GM21529 (cell line): Measurements from ENCODE around the gene VPS13D.

ENCODE experiments used
- ATAC-seq: cut with Tn5 transposase; IDR thresholded peaks from one replicate; pipeline ENCODE4 v1.9.1; 2021; ENCODE audit not compliant: unreplicated experiment

Gene VPS13D, protein sequence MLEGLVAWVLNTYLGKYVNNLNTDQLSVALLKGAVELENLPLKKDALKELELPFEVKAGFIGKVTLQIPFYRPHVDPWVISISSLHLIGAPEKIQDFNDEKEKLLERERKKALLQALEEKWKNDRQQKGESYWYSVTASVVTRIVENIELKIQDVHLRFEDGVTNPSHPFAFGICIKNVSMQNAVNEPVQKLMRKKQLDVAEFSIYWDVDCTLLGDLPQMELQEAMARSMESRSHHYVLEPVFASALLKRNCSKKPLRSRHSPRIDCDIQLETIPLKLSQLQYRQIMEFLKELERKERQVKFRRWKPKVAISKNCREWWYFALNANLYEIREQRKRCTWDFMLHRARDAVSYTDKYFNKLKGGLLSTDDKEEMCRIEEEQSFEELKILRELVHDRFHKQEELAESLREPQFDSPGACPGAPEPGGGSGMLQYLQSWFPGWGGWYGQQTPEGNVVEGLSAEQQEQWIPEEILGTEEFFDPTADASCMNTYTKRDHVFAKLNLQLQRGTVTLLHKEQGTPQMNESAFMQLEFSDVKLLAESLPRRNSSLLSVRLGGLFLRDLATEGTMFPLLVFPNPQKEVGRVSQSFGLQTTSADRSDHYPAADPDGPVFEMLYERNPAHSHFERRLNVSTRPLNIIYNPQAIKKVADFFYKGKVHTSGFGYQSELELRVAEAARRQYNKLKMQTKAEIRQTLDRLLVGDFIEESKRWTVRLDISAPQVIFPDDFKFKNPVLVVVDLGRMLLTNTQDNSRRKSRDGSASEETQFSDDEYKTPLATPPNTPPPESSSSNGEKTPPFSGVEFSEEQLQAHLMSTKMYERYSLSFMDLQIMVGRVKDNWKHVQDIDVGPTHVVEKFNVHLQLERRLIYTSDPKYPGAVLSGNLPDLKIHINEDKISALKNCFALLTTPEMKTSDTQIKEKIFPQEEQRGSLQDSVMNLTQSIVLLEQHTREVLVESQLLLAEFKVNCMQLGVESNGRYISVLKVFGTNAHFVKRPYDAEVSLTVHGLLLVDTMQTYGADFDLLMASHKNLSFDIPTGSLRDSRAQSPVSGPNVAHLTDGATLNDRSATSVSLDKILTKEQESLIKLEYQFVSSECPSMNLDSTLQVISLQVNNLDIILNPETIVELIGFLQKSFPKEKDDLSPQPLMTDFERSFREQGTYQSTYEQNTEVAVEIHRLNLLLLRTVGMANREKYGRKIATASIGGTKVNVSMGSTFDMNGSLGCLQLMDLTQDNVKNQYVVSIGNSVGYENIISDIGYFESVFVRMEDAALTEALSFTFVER (N-terminal part only)

DNA sequence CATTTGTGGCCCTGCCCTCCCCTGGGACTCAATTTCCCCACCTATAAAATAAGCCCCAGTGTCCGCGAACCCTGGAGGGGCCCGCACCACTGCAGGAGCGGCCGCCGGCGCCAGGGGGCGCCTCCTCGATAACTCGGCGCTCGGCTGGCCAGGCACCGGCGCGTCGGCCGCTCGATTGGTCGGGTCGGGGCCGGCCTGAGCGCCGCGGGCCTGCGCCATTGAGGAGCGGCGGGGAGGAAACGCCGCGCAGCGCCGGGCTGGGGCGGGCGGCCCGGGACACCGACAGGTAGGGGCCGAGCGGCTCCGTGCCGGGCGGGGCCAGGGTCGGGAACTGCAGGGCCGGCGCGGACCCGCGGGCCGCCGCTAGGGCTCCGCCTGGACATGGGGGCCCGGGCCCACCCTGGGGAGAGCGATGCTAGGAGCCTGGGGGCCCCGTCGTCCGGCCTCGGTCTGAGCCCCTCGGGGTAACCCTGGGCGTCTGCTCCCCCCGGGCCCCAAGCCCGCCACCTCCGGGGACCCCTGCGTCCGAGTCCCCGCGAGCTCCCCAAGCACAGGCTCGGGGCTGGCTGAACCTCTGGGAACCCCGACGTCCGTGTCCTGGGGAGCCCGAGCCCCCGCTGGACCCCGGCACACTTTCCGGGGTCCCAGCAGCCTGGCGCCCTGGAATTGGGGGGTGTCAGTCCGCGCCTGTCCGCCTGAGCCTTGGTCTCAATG is at the start of gene VPS13D:
Gene VPS13D (plus strand): TSS at position 196 of the 714 bp plus-strand sequence. CDS start 4,237 bp downstream, outside the sequence.
- peak; percentile 73 for ATAC-seq

- no peak for ATAC-seq
Measured at GRCh38 chr1:12180315-12180714, 49.5 kb upstream of the VPS13D start.

- no peak for ATAC-seq
Measured at GRCh38 chr1:12180903-12181302, 48.9 kb upstream of the VPS13D start.

DNA sequence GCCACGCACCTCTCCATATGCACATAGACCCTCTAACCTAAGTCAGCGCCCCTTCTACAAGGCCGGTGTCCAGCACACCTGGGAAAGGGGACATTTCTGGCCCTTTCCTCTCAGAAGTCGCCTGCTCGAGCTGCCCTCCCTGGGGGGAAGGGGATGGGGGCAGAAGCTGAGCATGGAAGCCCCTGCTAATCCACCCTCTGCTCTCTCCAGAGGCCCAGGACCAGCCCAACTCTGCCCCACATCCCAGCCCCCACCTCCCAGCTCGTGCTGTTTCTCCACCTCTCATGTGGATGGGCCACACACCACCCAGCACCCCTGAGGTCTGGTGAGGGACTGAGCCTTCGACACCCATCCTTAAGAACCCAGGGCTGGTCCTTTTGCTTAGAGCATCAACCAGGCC is 48.3 kb upstream of the VPS13D start:
- ATAC-seq: no peak

- no peak for ATAC-seq
Measured at GRCh38 chr1:12182410-12182984, 47.3 kb upstream of the VPS13D start.

DNA sequence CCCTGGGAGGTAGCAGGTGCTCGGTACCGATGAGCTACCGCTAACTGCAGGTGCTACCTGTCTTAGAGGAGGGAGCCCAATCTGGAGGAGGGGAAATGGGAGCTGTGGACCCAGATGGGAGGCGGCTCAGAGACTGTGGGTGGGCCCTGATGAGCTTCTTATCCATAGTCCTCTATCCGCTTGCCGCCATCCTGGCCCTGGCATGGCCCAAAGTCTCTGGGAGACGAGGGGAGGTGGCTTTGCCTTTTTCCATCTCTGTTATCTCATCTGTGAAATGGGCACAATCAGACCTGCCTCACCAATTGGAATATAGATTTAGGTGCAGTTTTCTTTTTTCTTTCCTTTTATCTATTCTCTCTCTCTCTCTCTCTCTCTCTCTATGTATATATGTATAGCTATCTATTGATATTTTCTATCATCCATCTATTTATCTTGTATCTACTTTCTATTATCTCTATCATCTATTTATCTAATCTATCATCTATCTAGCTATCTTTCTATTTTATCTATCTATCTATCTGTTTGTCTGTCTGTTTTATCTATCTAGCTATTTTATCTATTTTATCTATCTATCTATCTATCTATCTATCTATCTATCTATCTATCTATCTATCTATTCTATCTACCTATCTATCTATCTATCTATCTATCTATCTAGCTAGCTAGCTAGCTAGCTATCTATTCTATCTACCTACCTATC is 46.6 kb upstream of the VPS13D start:
- ATAC-seq: no peak

DNA sequence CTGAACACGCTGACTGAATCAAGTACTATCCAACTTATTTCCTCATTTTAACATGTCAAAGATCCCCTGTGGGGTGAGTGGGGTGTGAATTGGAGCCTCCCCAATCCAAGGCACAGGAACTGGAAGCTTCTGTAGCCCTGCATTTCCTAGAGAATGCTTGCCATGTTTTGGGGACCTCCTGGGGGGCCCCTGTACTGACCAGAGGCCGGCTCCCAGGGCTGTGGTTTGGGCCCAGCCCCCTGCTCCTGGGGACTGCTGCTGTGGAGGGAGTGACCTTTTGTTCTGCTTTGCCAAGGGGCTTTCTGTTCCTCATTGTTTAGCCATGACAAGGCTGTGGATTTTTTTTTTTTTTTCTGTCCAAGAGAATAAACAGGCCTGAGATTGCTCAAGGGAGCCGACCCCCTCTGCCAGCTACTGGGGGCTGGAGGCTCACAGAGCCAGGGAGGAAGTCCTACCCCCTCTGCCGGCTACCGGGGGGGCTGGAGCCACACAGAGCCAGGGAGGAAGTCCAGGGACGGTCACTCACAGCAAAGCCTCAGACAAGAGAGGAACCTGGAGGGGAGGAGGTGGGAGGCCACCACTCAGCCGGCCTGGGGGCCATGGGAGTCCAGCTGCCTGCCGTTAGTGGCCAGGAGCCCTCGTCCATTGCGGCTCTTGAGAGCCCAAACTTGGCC is 45.7 kb upstream of the VPS13D start:
- ATAC-seq: no peak

- ATAC-seq: no peak
Measured at GRCh38 chr1:12185036-12185917, 44.6 kb upstream of the VPS13D start.

GRCh38 chr1:12185918-12186678 is 43.7 kb upstream of the VPS13D start:
- no peak for ATAC-seq

DNA sequence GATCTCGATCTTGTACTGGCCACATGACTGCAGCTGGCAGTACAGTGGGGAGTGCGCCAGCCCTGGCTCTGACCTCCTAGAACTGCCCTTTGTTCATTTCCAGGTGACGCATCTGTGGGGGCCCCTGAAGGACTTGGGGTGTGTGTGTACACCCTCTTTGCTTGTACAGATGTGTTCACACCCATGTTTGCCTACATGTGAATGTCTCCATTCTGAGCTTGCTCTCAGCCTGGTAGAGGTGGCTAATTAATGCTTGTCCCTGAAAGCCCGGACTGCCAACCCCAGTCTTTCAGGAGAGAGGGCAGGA is 43.2 kb upstream of the VPS13D start:
- no peak for ATAC-seq

DNA sequence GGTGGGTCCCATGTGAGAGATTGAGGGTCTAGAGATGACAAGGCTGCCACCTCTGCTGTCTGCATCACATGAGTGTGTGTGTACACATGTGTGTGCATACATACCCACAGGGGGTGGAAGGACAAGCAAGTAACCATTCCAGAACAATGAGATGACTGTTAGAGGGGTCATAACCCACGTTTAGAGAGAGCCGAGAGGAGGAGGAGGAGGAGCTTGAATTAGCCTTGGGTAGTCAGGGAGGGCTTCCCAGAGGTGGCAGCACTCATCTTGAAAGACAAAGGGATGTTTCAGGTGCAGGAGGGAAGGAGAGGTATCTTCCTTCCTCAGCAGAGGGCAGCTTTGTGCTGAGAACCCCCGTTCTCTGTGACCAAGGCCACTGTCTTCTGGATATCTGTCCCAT is 41.7 kb upstream of the VPS13D start:
- no peak for ATAC-seq

- no peak for ATAC-seq
Measured at GRCh38 chr1:12188657-12189327, 41.0 kb upstream of the VPS13D start.

GRCh38 chr1:12189328-12189682 is 40.5 kb upstream of the VPS13D start:
- no peak for ATAC-seq

DNA sequence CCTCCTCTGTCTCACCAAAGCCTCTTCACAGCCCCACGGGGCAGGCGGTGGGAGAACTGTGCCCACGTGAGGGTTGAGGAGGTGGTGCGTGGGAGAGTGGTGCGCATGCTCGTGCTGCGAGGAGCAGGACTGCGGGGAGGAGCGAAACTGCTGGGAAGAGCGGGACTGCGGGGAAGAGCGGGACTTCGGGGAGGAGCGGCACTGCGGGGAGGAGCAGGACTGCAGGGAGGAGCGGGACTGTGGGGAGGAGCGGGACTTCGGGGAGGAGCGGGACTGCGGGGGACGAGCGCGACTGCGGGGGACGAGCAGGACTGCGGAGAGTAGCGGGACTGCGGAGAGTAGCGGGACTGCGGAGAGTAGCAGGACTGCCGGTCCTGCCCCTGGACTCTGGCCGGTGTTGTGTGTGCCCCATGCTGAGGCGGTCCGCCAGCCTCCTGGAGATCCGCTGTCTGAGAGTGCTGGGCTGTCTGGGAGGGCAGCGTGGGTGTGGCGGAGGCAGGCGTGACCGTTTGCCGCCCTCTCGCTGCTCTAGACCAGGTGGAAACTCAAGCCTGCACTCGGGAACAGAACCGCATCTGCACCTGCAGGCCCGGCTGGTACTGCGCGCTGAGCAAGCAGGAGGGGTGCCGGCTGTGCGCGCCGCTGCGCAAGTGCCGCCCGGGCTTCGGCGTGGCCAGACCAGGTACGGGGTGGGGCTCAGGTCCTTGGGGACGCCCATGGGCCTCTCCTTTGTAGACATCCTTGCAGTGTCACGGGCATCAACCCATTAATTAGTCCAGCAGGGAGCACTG is 38.4 kb upstream of the VPS13D start:
- ATAC-seq: no peak

DNA sequence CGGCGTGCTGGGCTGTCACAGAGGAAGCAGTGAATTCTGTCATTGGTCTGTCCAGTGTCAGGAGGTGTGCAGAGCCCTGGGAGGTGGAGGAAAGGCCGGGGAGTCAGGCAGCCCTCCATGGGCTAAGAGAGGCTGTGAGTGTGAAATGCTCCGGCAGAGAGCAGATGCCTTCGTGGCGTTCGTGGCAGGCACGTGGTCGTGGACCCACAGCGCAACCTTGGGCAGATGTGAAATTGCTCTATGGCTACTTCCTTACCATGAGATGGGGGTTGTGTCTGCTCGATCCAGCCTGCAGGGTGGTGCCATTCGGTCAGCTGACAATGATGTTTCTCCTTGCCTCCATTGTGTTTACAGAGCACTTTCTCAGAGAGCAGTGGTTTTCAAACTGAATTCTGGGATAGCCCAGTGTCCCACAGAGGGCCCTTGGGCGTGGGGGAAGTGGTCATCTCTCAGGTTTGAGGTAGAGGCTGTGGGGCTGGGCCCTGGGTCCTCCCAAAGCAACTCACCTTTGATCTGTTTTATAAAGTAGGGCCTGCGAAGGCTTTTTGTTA is 35.1 kb upstream of the VPS13D start:
- no peak for ATAC-seq

DNA sequence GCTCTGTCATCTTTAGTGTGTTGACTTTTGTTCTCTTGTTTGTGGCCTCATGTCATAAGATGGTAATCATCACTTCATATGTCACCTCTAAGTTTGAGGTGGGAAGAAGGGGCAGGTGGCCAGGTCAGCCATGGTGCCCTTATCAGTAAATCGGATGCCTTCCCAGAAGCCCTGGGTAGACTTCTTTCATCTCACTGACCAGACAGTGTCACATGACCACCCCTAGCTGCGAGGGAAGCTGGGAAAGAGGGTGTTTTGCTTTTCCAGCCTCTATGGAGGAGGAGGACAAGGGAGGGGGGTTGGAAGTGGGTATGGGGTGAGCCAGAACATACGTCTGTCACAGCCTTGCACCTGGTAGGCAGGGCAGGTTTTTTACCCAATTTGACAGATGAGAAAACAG is 34.4 kb upstream of the VPS13D start:
- no peak for ATAC-seq
